ENCODE measurements around the gene SNAPC5. TPM values are rescaled to one million over a fixed set of nuclear protein-coding genes. Genes with fewer than 3 reads are reported as not detected.
"Not testable (repeated sequence)": the region's sequence is repeated elsewhere in the genome, so short reads cannot be mapped to it uniquely, and the experiment has no call there.

The SNAPC5 gene
- total RNA-seq, 1 donor from 2014 or later = 24.8 TPM

DNA sequence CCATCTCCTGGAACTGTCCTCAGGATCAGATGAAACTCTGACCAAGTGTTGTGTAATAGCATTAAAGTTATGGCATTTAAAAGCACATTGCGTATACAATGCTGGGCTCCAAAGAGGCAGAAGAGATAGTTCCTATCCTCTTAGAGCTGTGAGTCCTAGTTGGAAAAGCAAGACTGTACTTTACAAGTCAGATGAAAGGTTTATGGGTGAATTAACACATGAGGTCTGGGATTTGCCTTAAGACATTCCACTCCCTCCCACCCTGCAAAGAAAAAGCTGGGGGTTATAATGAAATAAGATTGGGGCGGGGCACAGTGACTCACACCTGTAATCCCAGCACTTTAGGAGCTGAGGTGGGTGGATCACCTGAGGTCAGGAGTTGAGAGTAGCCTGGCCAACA lies 35.6 kb downstream of the SNAPC5 start:
- Mint-ChIP-seq H3K4me3 (ENCODE audit: unreplicated experiment) (no peak overlapping the region), H3K36me3 (ENCODE audit: unreplicated experiment) (peaks cover 3% of the 10 kb centered on the region), H3K27ac (ENCODE audit: unreplicated experiment) (peak overlapping the region; percentile 50), H3K9me3 (ENCODE audit: unreplicated experiment) (no peaks in the 10 kb centered on the region), H3K4me1 (ENCODE audit: unreplicated experiment) (peaks cover 13% of the 10 kb centered on the region), H3K27me3 (ENCODE audit: unreplicated experiment) (no peaks in the 10 kb centered on the region)
- TF ChIP-seq, protein P1, sequence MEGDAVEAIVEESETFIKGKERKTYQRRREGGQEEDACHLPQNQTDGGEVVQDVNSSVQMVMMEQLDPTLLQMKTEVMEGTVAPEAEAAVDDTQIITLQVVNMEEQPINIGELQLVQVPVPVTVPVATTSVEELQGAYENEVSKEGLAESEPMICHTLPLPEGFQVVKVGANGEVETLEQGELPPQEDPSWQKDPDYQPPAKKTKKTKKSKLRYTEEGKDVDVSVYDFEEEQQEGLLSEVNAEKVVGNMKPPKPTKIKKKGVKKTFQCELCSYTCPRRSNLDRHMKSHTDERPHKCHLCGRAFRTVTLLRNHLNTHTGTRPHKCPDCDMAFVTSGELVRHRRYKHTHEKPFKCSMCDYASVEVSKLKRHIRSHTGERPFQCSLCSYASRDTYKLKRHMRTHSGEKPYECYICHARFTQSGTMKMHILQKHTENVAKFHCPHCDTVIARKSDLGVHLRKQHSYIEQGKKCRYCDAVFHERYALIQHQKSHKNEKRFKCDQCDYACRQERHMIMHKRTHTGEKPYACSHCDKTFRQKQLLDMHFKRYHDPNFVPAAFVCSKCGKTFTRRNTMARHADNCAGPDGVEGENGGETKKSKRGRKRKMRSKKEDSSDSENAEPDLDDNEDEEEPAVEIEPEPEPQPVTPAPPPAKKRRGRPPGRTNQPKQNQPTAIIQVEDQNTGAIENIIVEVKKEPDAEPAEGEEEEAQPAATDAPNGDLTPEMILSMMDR (IDR thresholded peaks at IDR 0.05) = no peak
- DNase-seq (ENCODE audit: extremely low spot score, unreplicated experiment) = no peak

DNA sequence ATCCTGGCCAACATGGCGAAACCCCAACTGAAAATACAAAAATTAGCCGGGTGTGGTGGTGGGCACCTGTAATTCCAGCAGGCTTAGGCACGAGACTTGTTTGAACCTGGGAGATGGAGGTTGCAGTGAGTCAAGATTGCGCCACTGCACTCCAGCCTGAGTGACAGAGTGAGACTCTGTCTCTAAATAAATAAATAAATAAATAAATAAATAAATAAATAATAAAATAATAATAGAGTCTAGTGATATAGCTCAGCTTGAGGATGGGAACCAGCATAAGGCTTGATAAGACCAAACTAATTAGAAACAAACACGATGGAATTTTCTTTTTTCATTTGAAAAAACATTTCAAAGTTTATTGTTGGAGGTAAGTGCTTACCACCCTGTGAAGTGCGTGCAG lies 36.3 kb downstream of the SNAPC5 start:
- H3K4me1 Mint-ChIP-seq (ENCODE audit: unreplicated experiment) = peaks cover 13% of the 10 kb centered on the region

DNA sequence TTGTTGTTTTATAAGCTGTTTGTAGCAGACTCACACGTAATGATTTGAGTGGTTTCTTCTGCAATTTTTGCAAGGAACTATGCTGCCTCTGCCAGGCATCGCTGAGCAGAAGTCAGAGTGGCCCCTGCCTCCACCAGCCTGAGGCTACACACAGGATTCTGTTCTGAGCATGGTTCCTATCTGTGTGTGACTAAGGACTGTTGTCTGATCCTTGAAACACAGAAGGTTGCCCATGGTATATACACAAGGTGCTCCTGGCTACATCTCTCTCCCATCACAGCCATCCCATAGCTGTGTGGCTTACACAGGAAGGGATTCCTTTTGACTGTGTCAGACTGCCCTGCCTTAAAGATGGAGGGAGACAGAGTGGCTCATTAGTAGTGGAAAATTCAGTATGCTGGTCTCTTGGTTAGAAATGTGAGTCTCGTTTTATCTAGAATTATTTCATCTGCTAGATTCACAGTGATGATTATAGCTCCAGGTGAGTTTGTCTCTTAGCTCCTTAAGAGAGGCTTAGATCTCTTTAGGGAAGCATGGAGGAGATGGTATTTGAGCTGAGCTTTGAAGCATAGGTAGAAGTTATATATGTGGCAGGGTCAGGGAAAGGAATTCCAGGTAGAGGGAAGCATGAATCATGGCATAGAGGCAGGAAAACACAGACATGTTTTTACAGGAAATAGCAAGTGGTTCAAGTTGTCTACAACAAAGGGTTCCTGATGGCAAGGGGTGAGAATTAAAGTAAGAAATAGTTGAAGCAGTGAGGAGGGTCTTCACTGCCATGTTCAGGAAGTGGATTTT lies 37.5 kb downstream of the SNAPC5 start:
- H3K36me3 Mint-ChIP-seq (ENCODE audit: unreplicated experiment) = peaks cover 3% of the 10 kb centered on the region
- no peak overlapping the region for H3K4me3 Mint-ChIP-seq (ENCODE audit: unreplicated experiment)
- TF ChIP-seq, protein P1 (IDR thresholded peaks at IDR 0.05) = no peak
- no peaks in the 10 kb centered on the region for H3K9me3 Mint-ChIP-seq (ENCODE audit: unreplicated experiment)
- H3K27ac Mint-ChIP-seq (ENCODE audit: unreplicated experiment) = no peak overlapping the region
- DNase-seq (ENCODE audit: extremely low spot score, unreplicated experiment) = no peak
- H3K27me3 Mint-ChIP-seq (ENCODE audit: unreplicated experiment) = no peaks in the 10 kb centered on the region
- peaks cover 13% of the 10 kb centered on the region for H3K4me1 Mint-ChIP-seq (ENCODE audit: unreplicated experiment)

More for the DNA sequence above, 36.3 kb downstream of the SNAPC5 start:
- not testable (repeated sequence) for DNase-seq (ENCODE audit: extremely low spot score, unreplicated experiment); H3K36me3 Mint-ChIP-seq (ENCODE audit: unreplicated experiment); H3K9me3 Mint-ChIP-seq (ENCODE audit: unreplicated experiment); H3K4me3 Mint-ChIP-seq (ENCODE audit: unreplicated experiment); H3K27me3 Mint-ChIP-seq (ENCODE audit: unreplicated experiment); H3K27ac Mint-ChIP-seq (ENCODE audit: unreplicated experiment)

DNA sequence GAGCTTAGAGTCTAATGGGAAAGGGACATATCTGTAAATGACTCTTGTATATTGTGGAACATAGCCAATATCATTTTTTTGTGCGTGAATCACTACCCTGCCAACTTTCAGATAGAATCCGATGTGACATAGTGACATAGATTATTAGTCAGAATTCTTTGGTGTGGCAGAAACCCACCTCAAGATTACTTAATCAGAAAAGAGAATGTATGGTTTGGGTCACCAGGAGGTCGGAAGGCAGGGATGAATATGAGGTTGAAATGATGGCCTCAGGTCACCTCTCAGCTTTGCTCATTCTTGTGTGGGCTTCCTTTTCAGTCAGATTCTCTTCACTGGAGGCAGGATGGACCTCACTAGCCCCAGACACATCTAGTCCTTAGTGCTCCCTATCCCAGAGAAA lies 41.4 kb downstream of the SNAPC5 start:
- DNase-seq (ENCODE audit: extremely low spot score, unreplicated experiment) = no peak
- Mint-ChIP-seq H3K36me3 (ENCODE audit: unreplicated experiment) (peaks cover 10% of the 10 kb centered on the region), H3K4me3 (ENCODE audit: unreplicated experiment) (no peak overlapping the region), H3K4me1 (ENCODE audit: unreplicated experiment) (no peaks in the 10 kb centered on the region), H3K27me3 (ENCODE audit: unreplicated experiment) (no peaks in the 10 kb centered on the region), H3K27ac (ENCODE audit: unreplicated experiment) (no peak overlapping the region), H3K9me3 (ENCODE audit: unreplicated experiment) (no peaks in the 10 kb centered on the region)
- TF ChIP-seq, protein P1 (IDR thresholded peaks at IDR 0.05) = no peak

DNA sequence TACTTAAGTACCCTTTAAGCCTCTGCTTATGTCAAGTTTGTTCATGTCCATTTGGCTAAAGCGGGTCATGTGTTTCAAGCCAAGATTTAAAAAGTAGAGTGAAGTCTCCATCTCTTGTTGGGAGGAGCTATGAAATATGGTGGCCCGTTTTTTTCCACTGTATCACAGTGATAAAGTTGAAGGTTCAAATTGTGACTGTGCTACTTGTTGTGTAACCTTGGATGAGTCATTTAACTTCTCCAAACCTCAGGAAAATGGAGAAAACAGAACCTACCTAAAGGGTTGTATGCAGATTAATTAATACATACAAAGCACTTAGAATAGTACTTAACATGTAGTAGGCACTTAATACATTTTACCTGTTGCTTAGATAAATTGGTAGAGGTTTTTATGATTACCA lies 43.4 kb downstream of the SNAPC5 start:
- Mint-ChIP-seq H3K27me3 (ENCODE audit: unreplicated experiment) (no peaks in the 10 kb centered on the region), H3K27ac (ENCODE audit: unreplicated experiment) (no peak overlapping the region), H3K4me1 (ENCODE audit: unreplicated experiment) (no peaks in the 10 kb centered on the region), H3K4me3 (ENCODE audit: unreplicated experiment) (no peak overlapping the region), H3K36me3 (ENCODE audit: unreplicated experiment) (peaks cover 12% of the 10 kb centered on the region), H3K9me3 (ENCODE audit: unreplicated experiment) (no peaks in the 10 kb centered on the region)
- no peak for DNase-seq (ENCODE audit: extremely low spot score, unreplicated experiment)
- TF ChIP-seq, protein P1 (IDR thresholded peaks at IDR 0.05) = no peak

Measured in osteocyte (in vitro differentiated cells).